ENCODE data around the gene MPPED1. TPM values are rescaled to one million over a fixed set of nuclear protein-coding genes. Genes with fewer than 3 reads are reported as not detected.

Gene MPPED1
- total RNA-seq, 4 donors from 2014 or later: 0.23 to 0.99 (median 0.80) TPM; not detected in 1

DNA sequence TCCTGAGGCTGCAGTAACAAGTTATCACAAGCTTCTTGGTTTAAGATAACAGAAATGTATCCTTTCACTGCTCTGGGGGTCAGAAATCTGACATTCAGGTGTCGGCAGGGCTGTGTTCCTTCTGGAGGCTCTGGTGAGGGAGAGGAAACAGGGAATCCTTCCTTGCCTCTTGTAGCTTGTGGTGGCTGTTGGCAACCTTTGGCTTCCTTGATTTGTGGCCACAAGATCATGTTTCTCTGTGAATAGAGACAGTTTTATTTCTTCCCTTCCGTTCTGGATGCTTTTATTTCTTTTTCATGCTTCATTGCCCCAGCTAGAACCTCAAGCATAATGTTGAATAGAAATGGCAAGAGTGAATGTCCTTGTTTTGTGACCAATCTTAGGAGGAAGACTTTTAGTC, 44.0 kb downstream of the MPPED1 start:
- Histone ChIP-seq H3K9me3 (no peaks in the 10 kb centered on the region), H3K27ac (no peak overlapping the region), H3K27me3 (peaks cover 27% of the 10 kb centered on the region), H3K4me1 (no peaks in the 10 kb centered on the region), H3K36me3 (no peaks in the 10 kb centered on the region), H3K4me3 (no peak overlapping the region)
- no peak for DNase-seq (ENCODE audit: low spot score in 2 of 2)
- WGBS: 37% methylated on average over 2 of the region's 2 CpGs
- TF ChIP-seq POLR2AphosphoS5 (IDR thresholded peaks at IDR 0.05): no peak

DNA sequence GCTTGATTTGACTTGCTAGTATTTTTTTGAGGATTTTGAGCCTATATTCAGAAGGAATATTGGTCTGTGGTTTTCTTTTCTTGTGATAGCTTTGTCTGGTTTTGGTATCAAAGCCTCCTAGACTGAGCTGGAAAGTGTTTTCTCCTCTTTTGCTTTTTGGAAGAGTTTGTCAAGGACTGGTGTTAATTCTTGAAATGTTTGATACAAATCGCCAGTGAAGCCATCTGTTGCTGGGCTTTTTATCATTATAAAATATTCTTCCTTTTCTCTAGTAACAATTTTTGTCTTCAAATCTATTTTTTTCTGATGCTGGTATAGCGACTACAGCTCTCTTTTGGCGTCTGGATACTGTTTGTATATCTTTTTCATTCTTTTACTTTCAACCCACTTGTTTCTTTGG, 45.2 kb downstream of the MPPED1 start:
- no peaks in the 10 kb centered on the region for H3K36me3 ChIP-seq
- H3K27me3 ChIP-seq: peaks cover 27% of the 10 kb centered on the region
- H3K4me3 ChIP-seq: no peak overlapping the region
- 83% methylated on average over 3 of the region's 3 CpGs for WGBS
- TF ChIP-seq POLR2A (IDR thresholded peaks at IDR 0.05) (no peak), CTCF (IDR thresholded peaks at IDR 0.05) (no peak), EP300 (IDR thresholded peaks at IDR 0.05) (no peak), POLR2AphosphoS5 (IDR thresholded peaks at IDR 0.05) (no peak)
- no peaks in the 10 kb centered on the region for H3K9me3 ChIP-seq
- no peaks in the 10 kb centered on the region for H3K4me1 ChIP-seq
- H3K27ac ChIP-seq: no peak overlapping the region
- DNase-seq (ENCODE audit: low spot score in 2 of 2): no peak

DNA sequence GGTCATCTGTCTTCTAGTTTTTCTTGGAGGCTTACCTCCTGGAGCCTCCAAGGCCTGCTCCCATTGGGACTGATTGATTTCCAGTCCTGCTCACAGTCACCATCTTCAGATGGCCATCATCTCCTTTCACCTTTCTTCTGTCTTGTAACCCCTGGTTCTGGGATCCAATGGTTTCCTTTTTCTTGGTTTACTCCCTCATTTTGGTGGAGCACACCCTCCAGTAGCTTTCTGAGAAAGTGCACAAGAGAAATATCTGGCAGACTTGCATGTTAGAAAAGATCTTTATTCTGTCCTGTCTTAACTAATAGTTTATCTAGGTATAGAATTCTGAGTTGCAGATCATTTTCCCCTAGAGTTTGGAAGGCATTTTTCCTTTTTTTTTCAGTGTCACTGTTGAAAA, 50.9 kb downstream of the MPPED1 start:
- H3K36me3 ChIP-seq: no peaks in the 10 kb centered on the region
- no peak overlapping the region for H3K27ac ChIP-seq
- no peak for DNase-seq (ENCODE audit: low spot score in 2 of 2)
- H3K9me3 ChIP-seq: no peaks in the 10 kb centered on the region
- no peak for TF ChIP-seq EP300 (IDR thresholded peaks at IDR 0.05)
- TF ChIP-seq POLR2A (IDR thresholded peaks at IDR 0.05): no peak
- TF ChIP-seq POLR2AphosphoS5 (IDR thresholded peaks at IDR 0.05): no peak
- no peak for TF ChIP-seq CTCF (IDR thresholded peaks at IDR 0.05)
- H3K4me1 ChIP-seq: no peaks in the 10 kb centered on the region
- peaks cover 36% of the 10 kb centered on the region for H3K27me3 ChIP-seq
- H3K4me3 ChIP-seq: no peak overlapping the region

DNA sequence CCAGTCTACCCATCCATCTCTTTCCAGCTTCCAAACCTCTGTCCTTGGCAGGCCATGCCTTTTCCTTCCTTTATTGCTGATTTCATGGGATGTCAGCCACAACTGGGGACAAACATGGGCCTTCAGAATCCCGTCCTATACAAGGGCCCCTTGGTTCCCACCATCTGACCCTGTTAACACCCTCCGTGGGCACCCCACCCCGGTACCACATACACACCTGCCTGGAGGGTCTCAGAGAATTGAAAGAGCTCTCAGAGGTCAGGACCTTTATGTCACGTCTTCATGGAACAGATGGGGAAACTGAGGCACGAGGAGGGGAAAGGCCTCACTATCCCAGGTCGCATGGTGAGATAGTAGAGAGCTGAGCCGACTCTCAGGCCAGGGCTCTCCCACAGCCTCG, 53.0 kb downstream of the MPPED1 start:
- H3K27ac ChIP-seq: no peak overlapping the region
- DNase-seq (ENCODE audit: low spot score in 2 of 2): no peak
- 68% methylated on average over 5 of the region's 8 CpGs for WGBS
- no peaks in the 10 kb centered on the region for H3K4me1 ChIP-seq
- no peak overlapping the region for H3K4me3 ChIP-seq
- no peaks in the 10 kb centered on the region for H3K9me3 ChIP-seq
- H3K36me3 ChIP-seq: no peaks in the 10 kb centered on the region
- TF ChIP-seq POLR2AphosphoS5 (IDR thresholded peaks at IDR 0.05): no peak
- TF ChIP-seq POLR2A (IDR thresholded peaks at IDR 0.05): no peak
- TF ChIP-seq CTCF (IDR thresholded peaks at IDR 0.05): no peak
- TF ChIP-seq EP300 (IDR thresholded peaks at IDR 0.05): no peak
- H3K27me3 ChIP-seq: peaks cover 43% of the 10 kb centered on the region

GRCh38 chr22:43465291-43466015, 53.6 kb downstream of the MPPED1 start:
- Histone ChIP-seq H3K27ac (no peak overlapping the region), H3K9me3 (no peaks in the 10 kb centered on the region), H3K4me3 (no peak overlapping the region), H3K4me1 (no peaks in the 10 kb centered on the region), H3K27me3 (peaks cover 45% of the 10 kb centered on the region), H3K36me3 (no peaks in the 10 kb centered on the region)
- TF ChIP-seq EP300 (IDR thresholded peaks at IDR 0.05) (no peak), CTCF (IDR thresholded peaks at IDR 0.05) (no peak), POLR2A (IDR thresholded peaks at IDR 0.05) (no peak), POLR2AphosphoS5 (IDR thresholded peaks at IDR 0.05) (no peak)
- WGBS: 84% methylated on average over 22 of the region's 23 CpGs
- DNase-seq (ENCODE audit: low spot score in 2 of 2): no peak

DNA sequence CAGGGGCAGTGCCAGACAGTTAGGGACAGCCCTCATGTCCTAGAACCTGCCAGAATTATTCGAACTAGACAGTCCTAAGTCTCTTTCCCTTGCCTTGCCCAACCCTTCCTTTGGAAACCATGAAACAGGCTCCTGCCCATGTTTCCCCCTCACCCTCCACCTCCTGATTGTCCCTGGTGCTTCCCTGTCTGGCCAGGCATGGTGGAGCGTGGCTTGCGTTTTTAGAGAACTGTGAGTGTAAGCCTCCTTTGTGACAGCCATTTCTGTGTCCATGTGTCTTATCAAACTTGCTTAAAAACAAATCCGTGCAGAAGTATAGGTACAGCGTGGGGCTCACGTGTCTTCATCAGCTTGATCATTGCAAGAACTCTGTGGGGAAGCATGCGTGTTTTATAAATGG, 54.9 kb downstream of the MPPED1 start:
- Histone ChIP-seq H3K9me3 (no peaks in the 10 kb centered on the region), H3K36me3 (no peaks in the 10 kb centered on the region), H3K4me1 (no peaks in the 10 kb centered on the region), H3K27me3 (peaks cover 55% of the 10 kb centered on the region), H3K4me3 (no peak overlapping the region), H3K27ac (no peak overlapping the region)
- 80% methylated on average over 7 of the region's 7 CpGs for WGBS
- TF ChIP-seq POLR2A (IDR thresholded peaks at IDR 0.05): no peak
- TF ChIP-seq CTCF (IDR thresholded peaks at IDR 0.05): no peak
- TF ChIP-seq POLR2AphosphoS5 (IDR thresholded peaks at IDR 0.05): no peak
- TF ChIP-seq EP300 (IDR thresholded peaks at IDR 0.05): no peak
- no peak for DNase-seq (ENCODE audit: low spot score in 2 of 2)

Measured in suprapubic skin (tissue), 4 donors.